ENCODE results near the gene NAV2.

Gene NAV2

GRCh38 chr11:19774329-19774728 is 61.7 kb downstream of the NAV2 start:
- Histone ChIP-seq H3K27ac (no peak overlapping the region), H3K4me1 (ENCODE audit: control insufficient read depth in 1 of 2, insufficient read depth in 1 of 2, low read depth in 1 of 2, low read length in 1 of 2) (no peaks in the 10 kb centered on the region), H3K36me3 (no peaks in the 10 kb centered on the region), H3K9me3 (no peaks in the 10 kb centered on the region), H3K4me3 (ENCODE audit: low read depth in 1 of 2, low read length in 1 of 2) (no peak overlapping the region), H3K27me3 (peaks cover 98% of the 10 kb centered on the region)
- TF ChIP-seq CTCF (IDR thresholded peaks at IDR 0.05): no peak

- Histone ChIP-seq H3K9me3 (no peaks in the 10 kb centered on the region), H3K36me3 (no peaks in the 10 kb centered on the region), H3K4me3 (ENCODE audit: low read depth in 1 of 2, low read length in 1 of 2) (no peak overlapping the region), H3K27me3 (peaks cover 98% of the 10 kb centered on the region), H3K27ac (no peak overlapping the region), H3K4me1 (ENCODE audit: control insufficient read depth in 1 of 2, insufficient read depth in 1 of 2, low read depth in 1 of 2, low read length in 1 of 2) (no peaks in the 10 kb centered on the region)
- no peak for TF ChIP-seq CTCF (IDR thresholded peaks at IDR 0.05)
Observed at GRCh38 chr11:19774817-19775580, 62.4 kb downstream of the NAV2 start.

GRCh38 chr11:19775622-19776021 is 63.0 kb downstream of the NAV2 start:
- Histone ChIP-seq H3K27me3 (peaks cover 98% of the 10 kb centered on the region), H3K4me1 (ENCODE audit: control insufficient read depth in 1 of 2, insufficient read depth in 1 of 2, low read depth in 1 of 2, low read length in 1 of 2) (no peaks in the 10 kb centered on the region), H3K9me3 (no peaks in the 10 kb centered on the region), H3K36me3 (no peaks in the 10 kb centered on the region), H3K27ac (no peak overlapping the region), H3K4me3 (ENCODE audit: low read depth in 1 of 2, low read length in 1 of 2) (no peak overlapping the region)
- no peak for TF ChIP-seq CTCF (IDR thresholded peaks at IDR 0.05)

- H3K36me3 ChIP-seq: no peaks in the 10 kb centered on the region
- H3K9me3 ChIP-seq: no peaks in the 10 kb centered on the region
- no peak overlapping the region for H3K4me3 ChIP-seq (ENCODE audit: low read depth in 1 of 2, low read length in 1 of 2)
- no peak for TF ChIP-seq CTCF (IDR thresholded peaks at IDR 0.05)
- H3K27me3 ChIP-seq: peaks cover 96% of the 10 kb centered on the region
- H3K4me1 ChIP-seq (ENCODE audit: control insufficient read depth in 1 of 2, insufficient read depth in 1 of 2, low read depth in 1 of 2, low read length in 1 of 2): no peaks in the 10 kb centered on the region
- H3K27ac ChIP-seq: no peak overlapping the region
Observed at GRCh38 chr11:19777039-19777376, 64.4 kb downstream of the NAV2 start.

DNA sequence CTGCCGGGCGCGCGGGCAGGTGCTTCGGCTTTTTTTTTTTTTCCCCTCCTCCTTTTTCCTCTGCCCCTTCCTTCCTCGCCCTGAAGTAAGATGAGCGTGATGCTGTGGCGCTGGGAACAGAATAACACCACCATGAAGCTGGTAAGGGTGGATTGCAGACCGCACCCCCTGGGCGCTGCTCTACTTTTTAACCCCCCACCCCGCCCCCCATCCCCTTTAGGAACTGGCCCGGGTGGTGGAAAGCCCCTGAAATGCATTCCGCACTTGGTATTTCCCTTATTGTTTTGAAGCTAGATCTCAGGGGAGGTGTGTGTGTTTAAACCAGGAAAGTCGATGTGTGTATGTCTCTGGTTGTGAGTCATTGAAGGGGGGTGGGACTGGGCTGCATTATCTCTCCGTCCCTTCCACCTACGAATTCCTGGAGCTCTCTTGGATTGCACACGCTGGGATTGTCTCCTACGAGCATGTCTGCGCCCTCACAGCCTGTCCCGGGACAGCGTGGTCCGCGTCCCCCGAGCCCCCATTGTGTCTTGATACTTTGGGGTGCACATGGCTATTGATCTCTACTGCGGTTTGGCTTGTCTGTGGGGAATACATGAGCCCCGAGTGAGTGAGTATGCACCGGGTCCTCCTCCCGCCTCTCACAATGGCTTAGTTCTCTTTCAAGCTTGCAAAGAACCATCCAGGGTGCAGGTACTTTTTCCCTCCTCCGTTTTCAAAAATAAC is 64.9 kb downstream of the NAV2 start:
- H3K27me3 ChIP-seq: peaks cover 94% of the 10 kb centered on the region
- no peaks in the 10 kb centered on the region for H3K9me3 ChIP-seq
- no peak for TF ChIP-seq CTCF (IDR thresholded peaks at IDR 0.05)
- no peak overlapping the region for H3K27ac ChIP-seq
- no peak overlapping the region for H3K4me3 ChIP-seq (ENCODE audit: low read depth in 1 of 2, low read length in 1 of 2)
- H3K36me3 ChIP-seq: no peaks in the 10 kb centered on the region
- H3K4me1 ChIP-seq (ENCODE audit: control insufficient read depth in 1 of 2, insufficient read depth in 1 of 2, low read depth in 1 of 2, low read length in 1 of 2): no peaks in the 10 kb centered on the region

Data from neutrophil (primary cell).